Activated CD4-positive, alpha-beta T cell treated with anti-CD3 and anti-CD28 coated beads, Interleukin-2, amount 10 ng/mL, durations not matched to agents 24 days and 14 days (primary cell): ENCODE data around the gene ARPIN. TPM values are rescaled to one million over a fixed set of nuclear protein-coding genes. Genes with fewer than 3 reads are reported as not detected.

ENCODE experiments used
- DNase-seq: peaks from one replicate; pipeline ENCODE4 v3.0.0; 2022
- H3K27ac Mint-ChIP-seq: one replicate; pipeline ENCODE4 v1.8.0; 2022; ENCODE audit warnings: mild to moderate bottlenecking, mixed read lengths
- H3K27me3 Mint-ChIP-seq: one replicate; pipeline ENCODE4 v1.8.0; 2022; ENCODE audit warnings: mixed read lengths
- H3K36me3 Mint-ChIP-seq: one replicate; pipeline ENCODE4 v1.8.0; 2022; ENCODE audit warnings: low read depth, mild to moderate bottlenecking, mixed read lengths
- H3K4me1 Mint-ChIP-seq: one replicate; pipeline ENCODE4 v1.8.0; 2021; ENCODE audit warnings: mixed read lengths
- H3K4me3 Mint-ChIP-seq: one replicate; pipeline ENCODE4 v1.8.0; 2022; ENCODE audit warnings: mild to moderate bottlenecking, moderate library complexity, mixed read lengths
- H3K9me3 Mint-ChIP-seq: one replicate; pipeline ENCODE4 v1.8.0; 2021; ENCODE audit warnings: mixed read lengths
- intact Hi-C: fragments of 100-400 bp; cut with micrococcal nuclease; formaldehyde crosslinking; loops from one replicate; pipeline ENCODE4 v1.15.1; 2023
- total RNA-seq: library from RNA; stranded (reverse); gene quantifications from 2 replicates; pipeline ENCODE4 v1.2.3, GENCODE V29; 2022

ARPIN gene
- total RNA-seq, 1 donor from 2014 or later = not detected

DNA sequence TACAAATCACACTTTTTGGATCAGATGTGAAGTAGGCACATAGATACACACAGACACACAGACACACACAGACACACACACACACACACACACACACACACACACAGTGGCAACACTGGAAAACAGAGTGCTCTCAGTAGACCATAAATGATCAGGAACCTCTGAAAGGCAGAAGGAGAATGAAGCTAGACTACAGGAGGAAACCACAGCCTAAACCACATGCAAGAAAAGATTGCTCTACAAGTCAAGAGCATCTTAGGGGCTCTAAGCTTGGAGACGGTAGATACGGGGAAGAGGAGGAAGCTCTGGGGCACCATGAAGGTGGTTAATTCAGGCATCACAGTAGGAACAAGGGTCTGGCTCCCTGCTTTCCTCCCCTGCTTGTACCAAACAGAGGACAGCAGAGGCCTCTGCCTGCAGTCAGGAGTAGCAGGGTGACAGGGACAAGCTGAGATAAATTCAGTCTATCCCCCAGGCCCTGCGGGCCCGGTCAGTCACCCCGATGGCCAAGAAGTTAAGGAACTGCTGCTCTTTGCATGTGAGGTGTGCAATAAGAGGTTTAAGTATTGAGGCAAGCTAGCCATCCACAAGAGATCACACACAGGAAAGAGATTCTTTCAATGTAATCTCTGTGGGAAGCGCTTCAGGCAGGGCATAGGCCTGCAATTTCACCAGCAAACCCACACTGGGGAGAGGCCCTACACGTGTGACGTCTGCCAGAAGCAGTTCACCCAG lies 23.5 kb upstream of the ARPIN start:
- DNase-seq = peak; percentile 80
- Mint-ChIP-seq H3K27me3 (peaks cover 20% of the 10 kb centered on the region), H3K4me3 (no peak overlapping the region), H3K9me3 (no peaks in the 10 kb centered on the region), H3K27ac (no peak overlapping the region), H3K36me3 (no peaks in the 10 kb centered on the region), H3K4me1 (peaks cover 13% of the 10 kb centered on the region)
- intact Hi-C loops = no loop called here

DNA sequence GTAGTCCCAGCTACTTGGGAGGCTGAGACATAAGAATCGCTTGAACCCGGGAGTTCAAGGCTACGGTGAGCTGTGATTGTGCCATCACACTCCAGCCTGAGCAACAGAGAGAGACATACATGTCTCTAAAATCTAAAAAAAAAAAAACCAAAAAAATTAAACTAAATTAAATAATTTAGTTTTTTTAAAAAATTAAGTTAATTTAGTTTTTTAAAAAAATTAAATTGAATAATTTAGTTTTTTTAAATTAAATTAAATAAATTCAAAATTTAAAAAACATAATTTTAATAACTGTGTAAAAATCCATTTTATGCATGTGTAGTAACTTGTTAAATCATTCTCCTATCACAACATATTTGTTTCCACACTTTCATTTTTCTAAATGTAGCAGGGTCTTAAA lies 20.1 kb upstream of the ARPIN start:
- Mint-ChIP-seq H3K27ac (no peak overlapping the region), H3K36me3 (no peaks in the 10 kb centered on the region), H3K4me1 (peaks cover 13% of the 10 kb centered on the region), H3K4me3 (no peak overlapping the region), H3K9me3 (no peaks in the 10 kb centered on the region), H3K27me3 (peaks cover 9% of the 10 kb centered on the region)
- intact Hi-C loops = no loop called here
- DNase-seq = no peak

GRCh38 chr15:89928421-89928820 lies 15.7 kb upstream of the ARPIN start:
- Mint-ChIP-seq H3K27ac (no peak overlapping the region), H3K27me3 (peaks cover 14% of the 10 kb centered on the region), H3K4me1 (no peaks in the 10 kb centered on the region), H3K9me3 (no peaks in the 10 kb centered on the region), H3K36me3 (no peaks in the 10 kb centered on the region), H3K4me3 (no peak overlapping the region)
- no peak for DNase-seq
- intact Hi-C loops = no loop called here

DNA sequence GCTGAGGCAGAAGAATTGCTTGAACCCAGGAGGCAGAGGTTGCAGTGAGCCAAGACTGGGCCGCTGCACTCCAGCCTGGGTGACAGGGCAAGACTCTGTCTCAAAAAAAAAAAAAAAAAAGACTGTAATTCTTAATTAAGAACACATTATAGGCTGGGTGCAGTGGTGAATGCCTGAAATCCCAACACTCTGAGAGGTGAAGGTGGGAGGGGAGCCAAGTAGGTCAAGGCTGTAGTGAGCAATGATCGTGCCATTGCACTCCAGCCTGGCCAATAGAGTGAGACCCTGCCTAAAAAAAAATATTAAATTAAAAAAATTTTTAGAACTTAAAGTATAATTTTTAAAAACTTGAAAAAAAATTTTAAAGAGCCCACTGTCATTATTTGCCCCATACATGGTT lies 13.4 kb upstream of the ARPIN start:
- intact Hi-C loops = no loop called here
- Mint-ChIP-seq H3K4me3 (no peak overlapping the region), H3K36me3 (no peaks in the 10 kb centered on the region), H3K27ac (no peak overlapping the region), H3K4me1 (no peaks in the 10 kb centered on the region), H3K9me3 (no peaks in the 10 kb centered on the region), H3K27me3 (peaks cover 9% of the 10 kb centered on the region)
- no peak for DNase-seq

DNA sequence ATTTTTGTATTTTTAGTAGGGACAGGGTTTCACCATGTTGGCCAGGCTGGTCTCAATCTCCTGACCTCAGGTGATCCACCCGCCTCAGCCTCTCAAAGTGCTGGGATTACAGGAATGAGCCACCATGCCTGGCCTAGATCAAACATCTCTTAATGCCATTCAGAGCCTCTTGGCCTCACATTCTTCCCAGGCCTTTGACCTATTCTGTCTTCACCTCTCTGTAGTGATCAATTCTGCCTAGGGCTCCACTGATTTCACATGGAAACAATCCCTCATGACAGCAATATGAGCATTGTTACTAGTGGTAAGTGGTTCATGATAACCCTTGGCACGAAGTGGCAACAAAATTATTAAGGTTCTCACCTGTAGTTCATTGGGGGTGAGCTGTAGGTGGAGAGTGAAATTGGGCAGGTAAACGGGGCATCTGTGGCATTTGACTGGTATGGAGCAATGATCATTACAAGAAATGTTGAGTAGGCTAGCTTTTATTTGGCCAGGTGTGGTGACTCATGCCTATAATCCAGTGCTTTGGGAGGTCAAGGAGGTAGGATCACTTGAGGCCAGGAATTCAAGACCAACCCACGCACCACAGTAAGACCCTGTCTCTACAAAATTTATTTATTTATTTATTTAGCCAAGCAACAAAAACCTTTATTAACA lies 4.8 kb upstream of the ARPIN start:
- intact Hi-C loops = no loop called here
- H3K27ac Mint-ChIP-seq = no peak overlapping the region

GRCh38 chr15:89916660-89917059 lies 3.9 kb upstream of the ARPIN start:
- peaks cover 37% of the 10 kb centered on the region for H3K27me3 Mint-ChIP-seq
- no peak for DNase-seq
- intact Hi-C loops = no loop called here
- H3K4me1 Mint-ChIP-seq = no peaks in the 10 kb centered on the region
- H3K4me3 Mint-ChIP-seq = no peak overlapping the region
- no peak overlapping the region for H3K27ac Mint-ChIP-seq
- no peaks in the 10 kb centered on the region for H3K9me3 Mint-ChIP-seq
- no peaks in the 10 kb centered on the region for H3K36me3 Mint-ChIP-seq

More for the DNA sequence above, 4.8 kb upstream of the ARPIN start:
- Mint-ChIP-seq H3K27me3 (peaks cover 30% of the 10 kb centered on the region), H3K4me3 (no peak overlapping the region), H3K9me3 (no peaks in the 10 kb centered on the region), H3K36me3 (no peaks in the 10 kb centered on the region), H3K4me1 (no peaks in the 10 kb centered on the region)
- no peak for DNase-seq

GRCh38 chr15:89912145-89912673 lies 543 bp downstream of the ARPIN start:
- H3K36me3 Mint-ChIP-seq = no peaks in the 10 kb centered on the region

DNA sequence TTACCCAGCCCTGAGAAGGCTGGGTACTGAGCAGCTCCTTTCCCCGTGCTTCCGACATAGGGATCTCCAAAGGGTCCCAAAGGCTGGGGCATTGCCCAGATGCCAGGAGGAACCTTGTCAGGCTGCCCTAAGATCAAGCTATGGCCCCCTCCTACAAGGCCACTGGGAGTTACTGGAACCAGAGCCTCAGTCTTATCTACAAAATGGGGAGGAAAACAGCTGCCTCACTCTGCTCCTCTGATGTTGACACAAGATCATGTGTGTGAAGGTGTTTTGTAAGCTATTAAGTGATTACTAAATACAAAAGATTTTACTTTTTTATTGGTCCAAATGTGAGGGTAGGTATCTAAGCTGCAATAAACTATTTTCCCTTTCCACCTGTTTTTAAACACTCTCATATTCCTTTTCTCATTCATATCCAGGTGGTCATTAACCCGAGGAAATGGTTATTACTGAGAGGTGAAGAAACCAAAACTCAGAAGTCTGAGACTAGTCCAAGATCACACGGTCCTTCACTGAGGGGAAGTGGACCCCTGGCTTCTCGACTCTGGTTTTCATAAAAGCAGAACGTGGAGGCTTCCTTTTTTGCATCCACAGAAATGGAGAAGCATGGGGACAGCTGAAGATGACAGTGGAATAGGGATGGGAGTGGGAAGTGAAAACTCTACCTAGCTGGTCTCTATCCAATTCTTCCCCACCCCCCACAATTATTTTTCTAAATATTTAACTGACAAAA lies 1.7 kb downstream of the ARPIN start:
- Mint-ChIP-seq H3K4me1 (peaks cover 2% of the 10 kb centered on the region), H3K4me3 (no peak overlapping the region), H3K36me3 (no peaks in the 10 kb centered on the region), H3K27ac (no peak overlapping the region), H3K27me3 (peaks cover 46% of the 10 kb centered on the region), H3K9me3 (no peaks in the 10 kb centered on the region)
- intact Hi-C loops = no loop called here
- no peak for DNase-seq

More at GRCh38 chr15:89912145-89912673, 543 bp downstream of the ARPIN start:
- Mint-ChIP-seq H3K4me3 (peak overlapping the region; percentile 23), H3K27ac (no peak overlapping the region), H3K4me1 (peaks cover 2% of the 10 kb centered on the region), H3K27me3 (peaks cover 46% of the 10 kb centered on the region), H3K9me3 (no peaks in the 10 kb centered on the region)
- intact Hi-C loops = no loop called here
- DNase-seq = no peak

GRCh38 chr15:89909611-89910010 lies 3.1 kb downstream of the ARPIN start:
- Mint-ChIP-seq H3K4me3 (no peak overlapping the region), H3K4me1 (peaks cover 2% of the 10 kb centered on the region), H3K36me3 (no peaks in the 10 kb centered on the region), H3K27ac (no peak overlapping the region), H3K27me3 (peaks cover 43% of the 10 kb centered on the region), H3K9me3 (no peaks in the 10 kb centered on the region)
- no peak for DNase-seq
- intact Hi-C loops = no loop called here

GRCh38 chr15:89908226-89908625 lies 4.5 kb downstream of the ARPIN start:
- Mint-ChIP-seq H3K4me3 (no peak overlapping the region), H3K4me1 (peaks cover 2% of the 10 kb centered on the region), H3K9me3 (no peaks in the 10 kb centered on the region), H3K27me3 (peaks cover 32% of the 10 kb centered on the region), H3K36me3 (no peaks in the 10 kb centered on the region), H3K27ac (no peak overlapping the region)
- intact Hi-C loops = no loop called here
- DNase-seq = no peak

- H3K36me3 Mint-ChIP-seq = no peaks in the 10 kb centered on the region
- no peak overlapping the region for H3K27ac Mint-ChIP-seq
- intact Hi-C loops = no loop called here
- DNase-seq = no peak
- H3K27me3 Mint-ChIP-seq = peaks cover 27% of the 10 kb centered on the region
- no peaks in the 10 kb centered on the region for H3K9me3 Mint-ChIP-seq
- H3K4me1 Mint-ChIP-seq = peaks cover 2% of the 10 kb centered on the region
- no peak overlapping the region for H3K4me3 Mint-ChIP-seq
Observed at GRCh38 chr15:89907289-89907688, 5.5 kb downstream of the ARPIN start.

GRCh38 chr15:89905846-89906378 lies 6.8 kb downstream of the ARPIN start:
- Mint-ChIP-seq H3K36me3 (no peaks in the 10 kb centered on the region), H3K27me3 (peaks cover 13% of the 10 kb centered on the region), H3K4me3 (no peak overlapping the region), H3K4me1 (peaks cover 2% of the 10 kb centered on the region), H3K9me3 (no peaks in the 10 kb centered on the region), H3K27ac (no peak overlapping the region)
- intact Hi-C loops = no loop called here
- no peak for DNase-seq

GRCh38 chr15:89904519-89904918 lies 8.2 kb downstream of the ARPIN start:
- intact Hi-C loops = no loop called here
- peaks cover 6% of the 10 kb centered on the region for H3K27me3 Mint-ChIP-seq
- H3K4me3 Mint-ChIP-seq = no peak overlapping the region
- peaks cover 4% of the 10 kb centered on the region for H3K4me1 Mint-ChIP-seq
- H3K9me3 Mint-ChIP-seq = no peaks in the 10 kb centered on the region
- H3K36me3 Mint-ChIP-seq = no peaks in the 10 kb centered on the region
- DNase-seq = no peak
- no peak overlapping the region for H3K27ac Mint-ChIP-seq

- Mint-ChIP-seq H3K4me3 (no peak overlapping the region), H3K27me3 (peaks cover 2% of the 10 kb centered on the region), H3K4me1 (peaks cover 5% of the 10 kb centered on the region), H3K27ac (no peak overlapping the region), H3K36me3 (no peaks in the 10 kb centered on the region), H3K9me3 (no peaks in the 10 kb centered on the region)
- intact Hi-C loops = no loop called here
- DNase-seq = no peak
Observed at GRCh38 chr15:89903858-89904130, 9.0 kb downstream of the ARPIN start.
